Neural progenitor cell (in vitro differentiated cells): ENCODE results near the gene ITGA6. TPM values are rescaled to one million over a fixed set of nuclear protein-coding genes. Genes with fewer than 3 reads are reported as not detected.

Source experiments
- DNase-seq: peaks from one replicate; pipeline ENCODE4 v3.0.0-alpha.2; 2016; ENCODE audit warnings: low spot score
- H2AFZ ChIP-seq: fragments of 200-600 bp; sonication (generic); replicated peaks from 2 replicates; pipeline ENCODE4 v1.6.1; 2016; ENCODE audit warnings: antibody characterized with exemption
- H3F3A ChIP-seq: fragments of 200-600 bp; sonication (generic); 2 replicates; pipeline ENCODE4 v1.6.1; 2016; ENCODE audit warnings: antibody characterized with exemption, low read depth
- H3K27ac ChIP-seq: fragments of 200-600 bp; sonication (generic); 2 replicates; pipeline ENCODE4 v1.5.1; 2016; ENCODE audit warnings: mild to moderate bottlenecking
- H3K27me3 ChIP-seq: fragments of 200-600 bp; sonication (generic); 2 replicates; pipeline ENCODE4 v1.6.1; 2016; ENCODE audit warnings: mild to moderate bottlenecking, moderate library complexity
- H3K36me3 ChIP-seq: fragments of 200-600 bp; sonication (generic); 2 replicates; pipeline ENCODE4 v1.5.1; 2016
- H3K4me1 ChIP-seq: fragments of 200-600 bp; sonication (generic); 2 replicates; pipeline ENCODE4 v1.6.1; 2016; ENCODE audit warnings: mixed run types
- H3K4me2 ChIP-seq: fragments of 200-600 bp; sonication (generic); 2 replicates; pipeline ENCODE4 v1.6.1; 2016
- H3K4me3 ChIP-seq: fragments of 200-600 bp; sonication (generic); 2 replicates; pipeline ENCODE4 v1.5.1; 2016
- H3K79me2 ChIP-seq: fragments of 200-600 bp; sonication (generic); 2 replicates; pipeline ENCODE4 v1.6.1; 2016; ENCODE audit warnings: low read depth
- H3K9ac ChIP-seq: fragments of 200-600 bp; sonication (generic); 2 replicates; pipeline ENCODE4 v1.6.1; 2016
- H3K9me3 ChIP-seq: fragments of 200-600 bp; sonication (generic); 2 replicates; pipeline ENCODE4 v1.5.1; 2016; ENCODE audit warnings: low read depth
- H4K20me1 ChIP-seq: fragments of 200-600 bp; sonication (generic); 2 replicates; pipeline ENCODE4 v1.6.1; 2016; ENCODE audit warnings: low read depth
- H3K27ac Mint-ChIP-seq: 3 replicates; pipeline ENCODE4 v1.8.0; 2021; ENCODE audit warnings: mixed read lengths
- H3K27me3 Mint-ChIP-seq: 2 replicates; pipeline ENCODE4 v1.8.0; 2022; ENCODE audit warnings: low read depth, mild to moderate bottlenecking, inconsistent platforms, moderate library complexity, mixed read lengths; ENCODE audit not compliant: insufficient read depth
- H3K36me3 Mint-ChIP-seq: 3 replicates; pipeline ENCODE4 v1.8.0; 2021; ENCODE audit warnings: mixed read lengths
- H3K4me1 Mint-ChIP-seq: 3 replicates; pipeline ENCODE4 v1.8.0; 2021; ENCODE audit warnings: mixed read lengths
- H3K4me3 Mint-ChIP-seq: 3 replicates; pipeline ENCODE4 v1.8.0; 2021; ENCODE audit warnings: mild to moderate bottlenecking, moderate library complexity, mixed read lengths
- H3K9me3 Mint-ChIP-seq: 3 replicates; pipeline ENCODE4 v1.8.0; 2020; ENCODE audit warnings: mixed read lengths
- EZH2 ChIP-seq: fragments of 200-600 bp; sonication (generic); IDR thresholded peaks from 2 replicates; pipeline ENCODE4 v1.6.1; 2017; ENCODE audit warnings: antibody characterized with exemption, mild to moderate bottlenecking, moderate library complexity
- EZH2phosphoT487 ChIP-seq: fragments of 200-600 bp; sonication (generic); IDR thresholded peaks from 2 replicates; pipeline ENCODE4 v1.6.1; 2017; ENCODE audit warnings: antibody characterized with exemption
- total RNA-seq: library from RNA; depleted of rRNA; stranded (reverse); fragments of >200 nt; gene quantifications from 2 replicates; pipeline ENCODE4 v1.2.3, GENCODE V29; 2015; ENCODE audit warnings: low replicate concordance
- TF ChIP-seq, protein P1 (sequence below): fragments of 200-600 bp; sonication (generic); IDR thresholded peaks from 2 replicates; pipeline ENCODE4 v1.5.1; 2017; ENCODE audit warnings: antibody characterized with exemption, mild to moderate bottlenecking

Gene ITGA6
- total RNA-seq, 1 donor from 2014 or later = 161 TPM

DNA sequence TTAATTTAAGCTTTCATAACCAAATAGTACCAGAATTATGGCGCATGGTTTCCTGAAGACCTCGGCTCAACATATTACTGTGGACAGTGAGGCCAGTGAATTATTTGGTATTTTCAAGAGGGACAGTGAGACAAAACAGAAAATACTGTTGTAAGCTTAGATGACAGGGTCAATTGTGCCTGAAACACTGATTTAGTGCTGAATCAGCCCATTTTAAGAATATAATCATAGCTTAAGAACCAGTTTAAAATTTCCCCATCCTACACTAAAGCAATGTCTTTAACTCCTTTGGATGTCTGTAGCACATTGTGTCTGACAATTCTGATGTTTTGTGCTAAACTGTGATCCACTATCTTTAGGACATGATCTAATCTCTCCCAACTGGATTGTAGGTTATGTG lies 4.6 kb downstream of the ITGA6 start:
- Histone ChIP-seq H3K4me2 (peak overlapping the region; percentile 33), H3K4me1 (peaks cover 74% of the 10 kb centered on the region), H3K79me2 (peaks cover 95% of the 10 kb centered on the region), H2AFZ (no peak overlapping the region), H3K4me3 (no peak overlapping the region), H3K9ac (no peak overlapping the region), H3K27me3 (peaks cover under 1% of the 10 kb centered on the region), H3K27ac (no peak overlapping the region), H3K36me3 (no peaks in the 10 kb centered on the region), H3F3A (peaks cover 37% of the 10 kb centered on the region), H4K20me1 (peaks cover 70% of the 10 kb centered on the region), H3K9me3 (no peaks in the 10 kb centered on the region)
- no peak overlapping the region for H3K27ac Mint-ChIP-seq
- no peak for DNase-seq
- no peak overlapping the region for H3K4me3 Mint-ChIP-seq
- H3K36me3 Mint-ChIP-seq = peaks cover 43% of the 10 kb centered on the region
- peaks cover 30% of the 10 kb centered on the region for H3K4me1 Mint-ChIP-seq
- H3K27me3 Mint-ChIP-seq = peaks cover under 1% of the 10 kb centered on the region
- peaks cover 2% of the 10 kb centered on the region for H3K9me3 Mint-ChIP-seq
- TF ChIP-seq, protein P1, sequence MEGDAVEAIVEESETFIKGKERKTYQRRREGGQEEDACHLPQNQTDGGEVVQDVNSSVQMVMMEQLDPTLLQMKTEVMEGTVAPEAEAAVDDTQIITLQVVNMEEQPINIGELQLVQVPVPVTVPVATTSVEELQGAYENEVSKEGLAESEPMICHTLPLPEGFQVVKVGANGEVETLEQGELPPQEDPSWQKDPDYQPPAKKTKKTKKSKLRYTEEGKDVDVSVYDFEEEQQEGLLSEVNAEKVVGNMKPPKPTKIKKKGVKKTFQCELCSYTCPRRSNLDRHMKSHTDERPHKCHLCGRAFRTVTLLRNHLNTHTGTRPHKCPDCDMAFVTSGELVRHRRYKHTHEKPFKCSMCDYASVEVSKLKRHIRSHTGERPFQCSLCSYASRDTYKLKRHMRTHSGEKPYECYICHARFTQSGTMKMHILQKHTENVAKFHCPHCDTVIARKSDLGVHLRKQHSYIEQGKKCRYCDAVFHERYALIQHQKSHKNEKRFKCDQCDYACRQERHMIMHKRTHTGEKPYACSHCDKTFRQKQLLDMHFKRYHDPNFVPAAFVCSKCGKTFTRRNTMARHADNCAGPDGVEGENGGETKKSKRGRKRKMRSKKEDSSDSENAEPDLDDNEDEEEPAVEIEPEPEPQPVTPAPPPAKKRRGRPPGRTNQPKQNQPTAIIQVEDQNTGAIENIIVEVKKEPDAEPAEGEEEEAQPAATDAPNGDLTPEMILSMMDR = no peak
- TF ChIP-seq EZH2phosphoT487 (no peak), EZH2 (no peak)

DNA sequence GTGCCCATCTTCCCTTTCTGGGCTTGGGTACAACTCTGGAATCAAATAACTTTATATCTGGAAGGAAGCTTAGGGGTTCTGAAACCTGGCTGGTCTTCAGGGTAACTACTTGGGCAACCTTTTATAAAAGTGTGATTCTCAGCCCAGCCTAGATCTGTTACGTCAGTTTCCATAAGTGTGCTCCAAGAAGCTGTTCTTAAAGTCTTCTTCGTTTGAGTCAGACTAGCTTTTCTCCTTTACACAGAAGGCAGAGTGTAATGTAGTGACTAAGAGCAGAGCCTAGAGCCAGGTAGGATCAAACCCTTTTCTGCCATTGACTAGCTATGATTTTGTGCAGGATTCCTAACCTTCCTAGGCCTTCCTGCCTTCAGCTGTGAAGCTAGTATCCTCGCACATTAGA lies 5.8 kb downstream of the ITGA6 start:
- H3K9me3 Mint-ChIP-seq = peaks cover 2% of the 10 kb centered on the region
- peaks cover 74% of the 10 kb centered on the region for H3K4me1 ChIP-seq

DNA sequence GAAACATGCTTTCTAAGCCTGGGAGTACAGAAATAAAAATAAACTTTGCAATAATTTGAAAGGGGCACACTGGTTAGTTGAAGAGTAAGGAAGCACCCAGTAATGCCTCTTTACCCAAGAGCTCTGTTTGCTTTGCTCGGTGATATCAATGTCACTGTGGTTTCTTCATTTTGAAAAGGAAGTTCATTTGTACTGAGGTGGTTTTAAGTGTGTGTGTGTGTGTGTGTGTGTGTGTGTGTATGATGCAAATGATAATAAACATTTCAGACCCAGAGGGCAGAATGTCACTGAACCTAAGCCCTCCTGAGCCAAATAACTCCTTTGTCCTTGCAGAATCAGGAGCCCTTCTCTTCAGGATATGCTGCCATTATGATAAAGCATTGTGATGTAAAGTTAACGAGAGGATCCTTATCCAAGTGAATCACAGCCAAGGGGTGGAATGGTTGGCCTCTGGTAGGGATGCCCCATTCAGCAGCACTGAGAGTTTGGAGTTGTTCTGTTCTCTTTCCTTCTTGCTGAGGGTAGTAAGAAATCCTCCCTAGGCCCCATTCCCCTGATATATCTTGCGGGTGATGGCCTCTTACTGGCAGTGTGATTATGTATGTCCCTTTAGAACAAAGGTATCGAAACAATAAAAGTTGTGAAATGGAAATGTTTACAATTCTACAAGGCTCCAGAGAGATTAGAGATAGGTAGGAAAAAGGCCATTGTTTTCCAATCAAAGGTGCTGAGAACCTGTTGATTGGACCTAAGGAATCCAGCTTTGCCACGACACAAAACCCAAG lies 7.6 kb downstream of the ITGA6 start:
- Histone ChIP-seq H3K4me2 (peak overlapping the region; percentile 51), H3K4me1 (peaks cover 78% of the 10 kb centered on the region), H3F3A (peaks cover 14% of the 10 kb centered on the region), H3K27me3 (no peaks in the 10 kb centered on the region), H3K27ac (peak overlapping the region; percentile 16), H3K36me3 (no peaks in the 10 kb centered on the region), H4K20me1 (peaks cover 73% of the 10 kb centered on the region), H3K9me3 (no peaks in the 10 kb centered on the region), H2AFZ (no peak overlapping the region), H3K4me3 (no peak overlapping the region), H3K9ac (no peak overlapping the region), H3K79me2 (peaks cover 100% of the 10 kb centered on the region)
- Mint-ChIP-seq H3K27ac (no peak overlapping the region), H3K27me3 (no peaks in the 10 kb centered on the region), H3K4me1 (peaks cover 23% of the 10 kb centered on the region), H3K36me3 (peaks cover 45% of the 10 kb centered on the region), H3K9me3 (peaks cover 2% of the 10 kb centered on the region), H3K4me3 (no peak overlapping the region)
- TF ChIP-seq, protein P1 = no peak
- TF ChIP-seq EZH2 (no peak), EZH2phosphoT487 (no peak)
- peak; percentile 36 for DNase-seq

More for the DNA sequence above, 5.8 kb downstream of the ITGA6 start:
- no peaks in the 10 kb centered on the region for H3K36me3 ChIP-seq
- TF ChIP-seq EZH2phosphoT487 (no peak), EZH2 (no peak)
- TF ChIP-seq, protein P1 = no peak
- peaks cover 70% of the 10 kb centered on the region for H4K20me1 ChIP-seq
- no peak overlapping the region for H3K4me2 ChIP-seq
- peaks cover 43% of the 10 kb centered on the region for H3K36me3 Mint-ChIP-seq
- no peaks in the 10 kb centered on the region for H3K27me3 Mint-ChIP-seq
- peaks cover 100% of the 10 kb centered on the region for H3K79me2 ChIP-seq
- no peak overlapping the region for H3K27ac ChIP-seq
- no peak overlapping the region for H3K4me3 ChIP-seq
- H3K9ac ChIP-seq = no peak overlapping the region
- H3K27me3 ChIP-seq = no peaks in the 10 kb centered on the region
- H3K27ac Mint-ChIP-seq = no peak overlapping the region
- H3K4me1 Mint-ChIP-seq = peaks cover 28% of the 10 kb centered on the region
- H3F3A ChIP-seq = peaks cover 32% of the 10 kb centered on the region
- DNase-seq = no peak
- no peak overlapping the region for H3K4me3 Mint-ChIP-seq
- no peak overlapping the region for H2AFZ ChIP-seq
- no peaks in the 10 kb centered on the region for H3K9me3 ChIP-seq
